Fibroblast of pulmonary artery (primary cell): ENCODE data around the gene PLXDC2.

Source experiments
- DNase-seq: peaks from one replicate; pipeline ENCODE4 v3.0.0-alpha.2; 2010; ENCODE audit warnings: low read depth
- H3K4me3 ChIP-seq: replicated peaks from 2 replicates; pipeline ENCODE4 v1.5.1; 2011; ENCODE audit warnings: low read depth, mild to moderate bottlenecking, control low read depth, low read length, moderate library complexity
- CTCF ChIP-seq: IDR thresholded peaks from 2 replicates; pipeline ENCODE4 v1.5.1; 2011; ENCODE audit warnings: mild to moderate bottlenecking, control low read depth, low read length, inconsistent platforms; ENCODE audit errors: missing control alignments

The PLXDC2 gene

DNA sequence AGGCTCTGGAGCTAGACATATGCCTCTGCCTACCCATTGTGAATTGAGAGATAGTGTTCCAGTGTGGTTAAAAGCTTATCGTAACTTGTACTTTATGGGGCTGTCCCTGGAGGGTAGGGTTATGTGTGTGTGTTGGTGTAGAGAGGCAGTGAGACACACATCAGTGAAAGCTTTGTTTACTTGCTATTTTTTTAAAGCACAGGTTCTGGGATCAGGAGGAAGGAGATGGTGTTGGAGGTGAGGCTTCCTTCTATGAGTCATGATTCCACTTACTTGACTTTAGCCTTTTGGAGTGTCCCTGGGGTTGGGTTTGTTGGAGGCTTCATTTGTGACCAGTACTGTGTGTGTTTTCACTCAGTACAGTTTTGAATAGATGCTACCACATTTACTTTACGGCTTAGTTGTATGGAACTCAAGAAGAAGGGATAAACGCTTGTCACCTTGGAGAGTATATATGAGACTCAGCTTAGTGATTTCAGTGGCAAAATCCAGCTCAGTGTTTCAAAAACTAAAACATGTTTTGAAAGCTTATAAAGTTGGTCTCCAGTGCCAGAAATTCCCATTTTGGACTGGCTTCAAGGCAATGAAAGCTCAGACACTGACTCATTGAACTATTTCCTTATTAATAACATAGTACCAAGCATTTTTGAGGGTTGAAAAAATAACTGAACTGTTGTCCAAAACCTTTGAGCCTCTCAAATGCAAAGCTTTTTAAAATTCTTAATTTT lies 106.2 kb downstream of the PLXDC2 start:
- peak; percentile 82 for DNase-seq
- no peak for TF ChIP-seq CTCF
- H3K4me3 ChIP-seq, result no peak overlapping the region

GRCh38 chr10:19925064-19925463 lies 108.8 kb downstream of the PLXDC2 start:
- H3K4me3 ChIP-seq, result no peak overlapping the region
- DNase-seq, result no peak
- no peak for TF ChIP-seq CTCF

GRCh38 chr10:19928936-19929335 lies 112.7 kb downstream of the PLXDC2 start:
- TF ChIP-seq CTCF, result no peak
- no peak overlapping the region for H3K4me3 ChIP-seq
- no peak for DNase-seq

- TF ChIP-seq CTCF, result no peak
- peak; percentile 68 for DNase-seq
- no peak overlapping the region for H3K4me3 ChIP-seq
These were observed 113.4 kb downstream of the PLXDC2 start for GRCh38 chr10:19929506-19930140.

DNA sequence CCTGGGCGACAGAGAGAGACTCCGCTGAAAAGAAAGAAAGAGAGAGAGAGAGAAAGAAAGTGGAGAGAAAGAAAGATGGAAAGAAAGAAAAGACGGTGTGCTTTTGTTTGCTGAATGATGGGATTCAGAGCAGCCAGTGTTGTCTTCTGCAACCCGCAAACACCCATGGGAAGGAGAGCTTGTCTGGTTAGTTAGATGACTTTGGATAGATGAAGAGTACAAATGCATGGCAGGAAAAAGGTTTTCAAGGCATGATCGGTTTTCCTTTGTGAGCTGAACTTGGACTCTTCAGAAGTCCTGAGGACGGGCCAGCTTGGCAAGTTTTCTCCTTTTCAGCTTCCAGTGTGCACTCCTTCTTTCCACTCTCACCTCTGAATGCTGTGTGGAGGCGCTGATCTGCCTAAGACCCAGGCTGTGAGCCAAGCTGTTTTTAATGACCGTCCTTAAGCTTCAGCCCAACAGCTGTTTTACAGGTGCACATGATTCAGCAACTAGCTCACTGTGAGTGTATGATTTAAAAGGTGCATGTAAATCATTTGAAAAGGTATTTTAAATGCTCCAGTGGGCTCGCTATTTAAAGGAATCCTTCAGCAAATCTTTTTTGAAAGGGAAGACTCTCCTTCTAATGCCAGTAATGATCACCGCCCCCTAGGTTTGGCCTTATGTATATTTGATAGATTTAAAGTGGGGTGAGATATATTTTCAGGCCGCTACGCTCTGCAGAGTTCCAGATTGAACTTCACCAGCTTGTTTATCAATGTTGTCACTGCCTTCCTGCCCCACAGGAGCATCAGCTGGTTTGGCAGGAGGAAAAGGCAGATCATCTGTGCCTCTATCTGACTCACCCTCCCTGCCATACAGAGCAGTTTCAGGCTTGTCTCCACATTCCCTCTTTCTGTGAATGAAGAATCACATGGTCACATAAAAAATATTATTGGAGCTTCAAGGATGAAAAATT lies 115.0 kb downstream of the PLXDC2 start:
- no peak for TF ChIP-seq CTCF
- DNase-seq, result peak; percentile 57
- H3K4me3 ChIP-seq, result no peak overlapping the region

- H3K4me3 ChIP-seq, result no peak overlapping the region
- TF ChIP-seq CTCF, result no peak
- DNase-seq, result peak; percentile 42
These were observed 115.8 kb downstream of the PLXDC2 start for GRCh38 chr10:19931894-19932590.
